Astrocyte of the cerebellum (primary cell): ENCODE data around the gene CTNNA2.

Source experiments
- DNase-seq: peaks from one replicate; pipeline ENCODE4 v3.0.0-alpha.2; 2011; ENCODE audit warnings: low read depth
- H3K4me3 ChIP-seq: 2 replicates; pipeline ENCODE4 v1.5.1; 2011; ENCODE audit warnings: mild to moderate bottlenecking, low read depth, low read length, moderate library complexity
- CTCF ChIP-seq: IDR thresholded peaks from 2 replicates; pipeline ENCODE4 v1.5.1; 2012; ENCODE audit warnings: low read length, low read depth, moderate library complexity, mild to moderate bottlenecking; ENCODE audit errors: missing control alignments
- in situ Hi-C: cut with HindIII; loops from 2 replicates; pipeline ENCODE4 v1.10.0; 2017; ENCODE audit warnings: low sequenced_read_pairs

The CTNNA2 gene

GRCh38 chr2:79975791-79976565 is 463.1 kb downstream of the CTNNA2 start:
- no peak for TF ChIP-seq CTCF
- no peak for DNase-seq
- no peak overlapping the region for H3K4me3 ChIP-seq
- in situ Hi-C loops: no loop called here

- no peak for DNase-seq
- in situ Hi-C loops: no loop called here
- TF ChIP-seq CTCF: no peak
- H3K4me3 ChIP-seq: no peak overlapping the region
Observed at GRCh38 chr2:79977792-79978191, 464.9 kb downstream of the CTNNA2 start.

DNA sequence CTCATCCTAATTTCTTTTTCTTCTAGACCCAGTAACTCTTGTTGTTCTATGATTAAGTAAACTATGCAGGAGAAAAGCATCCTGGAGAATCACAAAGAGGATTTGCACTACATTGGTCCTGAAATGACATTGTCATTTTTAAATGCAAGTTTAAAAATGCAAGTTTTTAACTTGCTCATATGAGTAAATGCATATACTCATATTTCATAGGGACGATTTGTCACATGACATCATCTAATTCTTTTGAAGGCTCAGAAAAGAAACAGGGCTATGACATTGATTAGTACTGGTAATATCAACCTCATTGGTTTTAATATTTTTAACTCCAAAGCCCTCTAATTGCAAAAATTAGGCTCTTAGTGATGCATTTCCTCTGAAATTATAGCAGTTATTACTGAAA is 467.3 kb downstream of the CTNNA2 start:
- no peak overlapping the region for H3K4me3 ChIP-seq
- no peak for DNase-seq
- in situ Hi-C loops: no loop called here
- no peak for TF ChIP-seq CTCF

- no peak for TF ChIP-seq CTCF
- no peak for DNase-seq
- in situ Hi-C loops: no loop called here
- no peak overlapping the region for H3K4me3 ChIP-seq
Observed at GRCh38 chr2:79980816-79981215, 468.0 kb downstream of the CTNNA2 start.

GRCh38 chr2:79981316-79981715 is 468.5 kb downstream of the CTNNA2 start:
- H3K4me3 ChIP-seq: no peak overlapping the region
- TF ChIP-seq CTCF: no peak
- in situ Hi-C loops: no loop called here
- DNase-seq: no peak

DNA sequence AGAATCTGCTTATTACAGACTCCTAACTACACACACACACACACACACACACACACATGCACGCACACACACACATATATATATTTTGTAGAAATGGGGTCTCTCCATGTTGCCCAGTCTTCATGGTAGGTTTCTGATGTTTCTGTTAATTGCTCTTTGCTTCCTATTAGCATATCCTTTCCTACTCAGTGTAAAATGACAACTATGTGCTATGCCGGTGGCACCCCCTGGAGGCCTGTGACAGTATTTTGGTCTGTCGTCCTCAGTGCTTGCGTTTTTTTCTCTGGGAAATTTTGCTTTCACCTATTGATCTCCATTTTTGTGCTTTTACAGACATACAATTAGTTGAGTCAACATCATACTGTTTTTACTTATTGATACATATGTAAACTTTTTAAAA is 469.6 kb downstream of the CTNNA2 start:
- in situ Hi-C loops: no loop called here
- peak; percentile 16 for TF ChIP-seq CTCF
- H3K4me3 ChIP-seq: no peak overlapping the region
- DNase-seq: no peak
